Endothelial cell of umbilical vein (primary cell): ENCODE data around the gene NUP205. TPM values are rescaled to one million over a fixed set of nuclear protein-coding genes. Genes with fewer than 3 reads are reported as not detected.

Experiments
- BruUV-seq: library from RNA; stranded (reverse); fragments of 400-500 nt; replicated peaks from 2 replicates; lab custom pipeline; 2021; lab: Mats Ljungman, UMichigan
- CTCF ChIA-PET: fragments of 300-600, 350-600 bp; sonication (Branson Sonifier 250); formaldehyde crosslinking; loops from one replicate; lab custom pipeline; 2021; ENCODE audit warnings: antibody characterized with exemption, inconsistent platforms; lab: Charles Lee
- POLR2A ChIA-PET: fragments of 300-600, 350-600 bp; sonication (Branson Sonifier 250); formaldehyde crosslinking; loops from one replicate; lab custom pipeline; 2021; ENCODE audit warnings: antibody characterized with exemption, inconsistent platforms; lab: Charles Lee
- DNase-seq: peaks from one replicate; pipeline ENCODE4 v3.0.0-alpha.2; 2011; ENCODE audit warnings: low read depth, low spot score
- FAIRE-seq: peaks from 2 replicates; lab custom pipeline; 2011; peaks lifted over from hg19 to GRCh38; lab: Jason Lieb, UNC
- H2AFZ ChIP-seq: 2 replicates; pipeline ENCODE4 v1.6.0; 2012; ENCODE audit warnings: low read depth, low read length, control low read depth, inconsistent platforms
- H3K27ac ChIP-seq: 2 replicates; pipeline ENCODE4 v1.5.1; 2011; ENCODE audit warnings: low read depth, mild to moderate bottlenecking, control low read depth, low read length, moderate library complexity; ENCODE audit not compliant: insufficient read depth
- H3K27me3 ChIP-seq, 2 experiments: 2 replicates each; pipeline versions ENCODE4 v1.6.0 to v1.6.1; 2011; ENCODE audit warnings: low read length in 2 of 2, mixed read lengths in 1 of 2; ENCODE audit not compliant: control insufficient read depth in 2 of 2, insufficient read depth in 2 of 2
- H3K36me3 ChIP-seq, 2 experiments: 2 replicates in 1 of 2; 3 replicates in 1 of 2; pipeline ENCODE4 v1.5.1; 2011; ENCODE audit warnings: low read length in 2 of 2, mild to moderate bottlenecking in 1 of 2, moderate library complexity in 1 of 2; ENCODE audit not compliant: control insufficient read depth in 2 of 2, insufficient read depth in 2 of 2; ENCODE audit errors: extremely low read depth in 1 of 2
- H3K4me1 ChIP-seq: 3 replicates; pipeline ENCODE4 v1.5.1; 2011; ENCODE audit warnings: mild to moderate bottlenecking, low read length; ENCODE audit not compliant: control insufficient read depth, insufficient read depth; ENCODE audit errors: extremely low read depth
- H3K4me2 ChIP-seq: 2 replicates; pipeline ENCODE4 v1.6.1; 2011; ENCODE audit warnings: low read length, control low read depth, mixed read lengths; ENCODE audit not compliant: insufficient read depth
- H3K4me3 ChIP-seq, 3 experiments: fragments of 200-600 bp in 1 of 3; sonication (generic), shearing (Covaris generic) in 1 of 3; replicated peaks in 1 of 3; 2 replicates each; pipeline ENCODE4 v1.5.1; 2011 to 2016; ENCODE audit warnings: control low read depth in 3 of 3, low read length in 3 of 3, mild to moderate bottlenecking in 2 of 3, inconsistent platforms in 1 of 3, low read depth in 1 of 3, moderate library complexity in 1 of 3; ENCODE audit not compliant: insufficient read depth in 1 of 3
- H3K79me2 ChIP-seq: 2 replicates; pipeline ENCODE4 v1.6.0; 2012; ENCODE audit warnings: low read length, inconsistent platforms; ENCODE audit not compliant: control insufficient read depth, insufficient read depth
- H3K9ac ChIP-seq: replicated peaks from 2 replicates; pipeline ENCODE3; 2011; ENCODE audit warnings: low read length, control low read depth; ENCODE audit not compliant: insufficient read depth; ENCODE audit errors: extremely low read depth
- H3K9me1 ChIP-seq: replicated peaks from 3 replicates; pipeline ENCODE4 v1.6.0; 2011; ENCODE audit warnings: mild to moderate bottlenecking, low read length; ENCODE audit not compliant: control insufficient read depth, insufficient read depth; ENCODE audit errors: extremely low read depth
- H3K9me3 ChIP-seq: replicated peaks from 2 replicates; pipeline ENCODE4 v1.5.1; 2012; ENCODE audit warnings: low read length, inconsistent platforms; ENCODE audit not compliant: control insufficient read depth, insufficient read depth
- H4K20me1 ChIP-seq: replicated peaks from 2 replicates; pipeline ENCODE3; 2011; ENCODE audit warnings: mild to moderate bottlenecking, low read length; ENCODE audit not compliant: control insufficient read depth, insufficient read depth; ENCODE audit errors: extremely low read depth
- EZH2 ChIP-seq: IDR thresholded peaks from 2 replicates; pipeline ENCODE4 v1.6.1; 2012; ENCODE audit warnings: borderline replicate concordance, low read depth, mild to moderate bottlenecking, moderate library complexity, low read length, inconsistent platforms; ENCODE audit not compliant: severe bottlenecking
- FOS ChIP-seq: IDR thresholded peaks from 2 replicates; pipeline ENCODE4 v1.6.1; 2011; ENCODE audit warnings: mild to moderate bottlenecking, low read length, moderate library complexity, borderline replicate concordance; ENCODE audit not compliant: insufficient read depth
- GATA2 ChIP-seq: IDR thresholded peaks from 2 replicates; pipeline ENCODE4 v1.7.0; 2011; ENCODE audit warnings: low read depth, mild to moderate bottlenecking, moderate library complexity, mixed read lengths, low read length; ENCODE audit not compliant: insufficient read length, insufficient read depth
- JUN ChIP-seq: IDR thresholded peaks from 2 replicates; pipeline ENCODE4 v1.6.1; 2011; ENCODE audit warnings: borderline replicate concordance, low read depth; ENCODE audit not compliant: insufficient read length, insufficient read depth
- MYC ChIP-seq: IDR thresholded peaks from one replicate; pipeline ENCODE4 v1.6.1; 2011; ENCODE audit warnings: mild to moderate bottlenecking, low read depth, low read length
- POLR2A ChIP-seq: IDR thresholded peaks from 2 replicates; pipeline ENCODE4 v1.6.1; 2012; ENCODE audit warnings: low read depth, mild to moderate bottlenecking, control low read depth, low read length
- POLR2AphosphoS5 ChIP-seq: IDR thresholded peaks from 2 replicates; pipeline ENCODE4 v1.6.1; 2012; ENCODE audit warnings: low read depth, mild to moderate bottlenecking, control low read depth, low read length, moderate library complexity; ENCODE audit not compliant: insufficient read depth
- dilution Hi-C: fragments of 300-500 bp; cut with MboI; formaldehyde crosslinking; loops from one replicate; pipeline ENCODE4 v1.15.0; 2019; ENCODE audit warnings: low sequenced_read_pairs; ENCODE audit not compliant: extremely low pct_ligation_motif_present
- intact Hi-C: fragments of 100-400 bp; cut with micrococcal nuclease; formaldehyde crosslinking; loops from one replicate; pipeline ENCODE4 v1.10.0; 2022
- polyA plus RNA-seq, 4 experiments: library from polyadenylated mRNA; depleted of rRNA in 3 of 4; stranded (reverse) in 3 of 4; unstranded in 1 of 4; fragments of >200 nt; gene quantifications; 2 replicates each; pipeline versions ENCODE4 v1.2.1 to v1.2.3, GENCODE V29; 2011 to 2012; ENCODE audit warnings: missing spikeins in 1 of 4
- total RNA-seq: library from RNA; stranded (reverse); gene quantifications from 2 replicates; pipeline ENCODE4 v1.2.3, GENCODE V29; 2021
- TF ChIP-seq, protein P1 (sequence below): IDR thresholded peaks from 2 replicates; pipeline ENCODE4 v1.6.1; 2011; ENCODE audit not compliant: insufficient read depth, insufficient read length
- TF ChIP-seq, protein P2 (sequence below), 2 donors: IDR thresholded peaks; 1 replicate in 1 of 2; 2 replicates in 1 of 2; pipeline ENCODE4 v1.5.1; 2011; ENCODE audit warnings: low read length in 2 of 2, mild to moderate bottlenecking in 2 of 2, moderate library complexity in 2 of 2, control low read depth in 1 of 2, inconsistent platforms in 1 of 2, low read depth in 1 of 2; ENCODE audit not compliant: insufficient read depth in 1 of 2; ENCODE audit errors: extremely low read depth in 1 of 2

The NUP205 gene
- total and polyA plus RNA-seq, 2 donors (not counting 3 experiments of a cell fraction or from before 2014, with no cell fraction given) = 48.8 to 81.3 TPM

DNA sequence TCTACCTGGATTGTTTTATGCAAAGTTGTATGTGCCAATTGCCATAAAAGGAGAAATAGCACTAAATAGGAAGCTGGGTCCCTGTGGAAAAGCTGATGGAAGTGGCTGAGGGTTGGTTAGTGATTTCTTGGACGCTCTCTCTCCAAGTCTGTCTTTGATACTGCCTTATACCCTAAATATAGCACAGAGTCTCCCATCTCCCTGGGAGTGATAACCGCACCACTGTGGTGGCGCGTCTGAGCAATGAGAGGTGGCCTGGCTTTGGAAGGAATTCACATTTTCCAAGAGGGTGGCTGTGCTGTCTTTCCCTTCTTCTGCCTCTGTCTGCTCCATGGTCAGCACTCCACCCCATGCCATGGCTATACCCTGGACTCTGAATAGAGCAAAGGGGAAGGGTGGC, 135.8 kb downstream of the NUP205 start:
- Histone ChIP-seq H3K4me1 (peaks cover 18% of the 10 kb centered on the region), H3K27me3 (no peaks in the 10 kb centered on the region), H3K4me3 (no peak overlapping the region), H3K27ac (no peak overlapping the region), H3K9me1 (no peaks in the 10 kb centered on the region), H2AFZ (no peak overlapping the region), H4K20me1 (no peaks in the 10 kb centered on the region), H3K9ac (no peak overlapping the region), H3K9me3 (no peaks in the 10 kb centered on the region), H3K4me2 (no peak overlapping the region), H3K79me2 (no peaks in the 10 kb centered on the region), H3K36me3 (no peaks in the 10 kb centered on the region)
- DNase-seq (no peak), FAIRE-seq (no peak)
- ChIA-PET CTCF (no interaction called here), POLR2A (no interaction called here)
- TF ChIP-seq FOS (no peak), POLR2AphosphoS5 (no peak), MYC (no peak), GATA2 (no peak), EZH2 (no peak), JUN (no peak), POLR2A (no peak)
- TF ChIP-seq, protein P1, sequence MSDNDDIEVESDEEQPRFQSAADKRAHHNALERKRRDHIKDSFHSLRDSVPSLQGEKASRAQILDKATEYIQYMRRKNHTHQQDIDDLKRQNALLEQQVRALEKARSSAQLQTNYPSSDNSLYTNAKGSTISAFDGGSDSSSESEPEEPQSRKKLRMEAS = no peak
- TF ChIP-seq, protein P2, sequence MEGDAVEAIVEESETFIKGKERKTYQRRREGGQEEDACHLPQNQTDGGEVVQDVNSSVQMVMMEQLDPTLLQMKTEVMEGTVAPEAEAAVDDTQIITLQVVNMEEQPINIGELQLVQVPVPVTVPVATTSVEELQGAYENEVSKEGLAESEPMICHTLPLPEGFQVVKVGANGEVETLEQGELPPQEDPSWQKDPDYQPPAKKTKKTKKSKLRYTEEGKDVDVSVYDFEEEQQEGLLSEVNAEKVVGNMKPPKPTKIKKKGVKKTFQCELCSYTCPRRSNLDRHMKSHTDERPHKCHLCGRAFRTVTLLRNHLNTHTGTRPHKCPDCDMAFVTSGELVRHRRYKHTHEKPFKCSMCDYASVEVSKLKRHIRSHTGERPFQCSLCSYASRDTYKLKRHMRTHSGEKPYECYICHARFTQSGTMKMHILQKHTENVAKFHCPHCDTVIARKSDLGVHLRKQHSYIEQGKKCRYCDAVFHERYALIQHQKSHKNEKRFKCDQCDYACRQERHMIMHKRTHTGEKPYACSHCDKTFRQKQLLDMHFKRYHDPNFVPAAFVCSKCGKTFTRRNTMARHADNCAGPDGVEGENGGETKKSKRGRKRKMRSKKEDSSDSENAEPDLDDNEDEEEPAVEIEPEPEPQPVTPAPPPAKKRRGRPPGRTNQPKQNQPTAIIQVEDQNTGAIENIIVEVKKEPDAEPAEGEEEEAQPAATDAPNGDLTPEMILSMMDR (IDR thresholded peaks at IDR 0.05; ENCODE audit: extremely low read depth in 1 of 2, insufficient read depth in 1 of 2, low read depth in 1 of 2, low read length in 2 of 2) = no peak
- intact Hi-C loops (no loop called here), dilution Hi-C loops (no loop called here)
- BruUV-seq = no TSS peak
